Measurements from ENCODE around the gene SYN1. TPM values are rescaled to one million over a fixed set of nuclear protein-coding genes. Genes with fewer than 3 reads are reported as not detected.
"Not testable (repeated sequence)": the region's sequence is repeated elsewhere in the genome, so short reads cannot be mapped to it uniquely, and the experiment has no call there.

Gene SYN1
- under 1 TPM in 2 of 4 donors, not detected in 2; 0.22 to 0.36 TPM for total RNA-seq

DNA sequence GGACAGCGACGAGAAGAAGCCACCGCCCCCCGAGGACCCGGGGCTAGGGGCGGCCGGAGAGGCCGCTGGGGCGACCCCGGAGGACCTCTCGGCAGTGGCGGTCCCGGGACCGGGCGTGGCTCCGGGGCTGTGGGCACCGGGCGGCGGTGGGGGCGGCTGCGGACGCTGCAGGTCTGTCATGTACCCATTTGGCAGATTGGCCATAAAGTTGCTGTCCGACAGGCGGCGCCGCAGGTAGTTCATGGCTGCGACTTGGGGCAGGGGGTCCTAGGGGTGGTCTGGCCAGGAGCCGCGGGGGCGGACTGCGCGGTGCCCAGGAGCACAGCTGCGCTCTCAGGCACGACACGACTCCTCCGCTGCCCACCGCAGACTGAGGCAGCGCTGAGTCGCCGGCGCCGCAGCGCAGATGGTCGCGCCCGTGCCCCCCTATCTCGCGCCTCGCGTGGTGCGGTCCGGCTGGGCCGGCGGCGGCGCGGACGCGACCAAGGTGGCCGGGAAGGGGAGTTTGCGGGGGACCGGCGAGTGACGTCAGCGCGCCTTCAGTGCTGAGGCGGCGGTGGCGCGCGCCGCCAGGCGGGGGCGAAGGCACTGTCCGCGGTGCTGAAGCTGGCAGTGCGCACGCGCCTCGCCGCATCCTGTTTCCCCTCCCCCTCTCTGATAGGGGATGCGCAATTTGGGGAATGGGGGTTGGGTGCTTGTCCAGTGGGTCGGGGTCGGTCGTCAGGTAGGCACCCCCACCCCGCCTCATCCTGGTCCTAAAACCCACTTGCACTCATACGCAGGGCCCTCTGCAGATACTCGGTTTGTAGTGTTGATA is at the start of gene SYN1:
Gene SYN1, minus strand, starts transcription at position 372 of the 817 bp plus-strand sequence. Its CDS starts 129 bp downstream, at position 243.
- no peak for TF ChIP-seq POLR2A (IDR thresholded peaks at IDR 0.05)
- TF ChIP-seq, protein P1, sequence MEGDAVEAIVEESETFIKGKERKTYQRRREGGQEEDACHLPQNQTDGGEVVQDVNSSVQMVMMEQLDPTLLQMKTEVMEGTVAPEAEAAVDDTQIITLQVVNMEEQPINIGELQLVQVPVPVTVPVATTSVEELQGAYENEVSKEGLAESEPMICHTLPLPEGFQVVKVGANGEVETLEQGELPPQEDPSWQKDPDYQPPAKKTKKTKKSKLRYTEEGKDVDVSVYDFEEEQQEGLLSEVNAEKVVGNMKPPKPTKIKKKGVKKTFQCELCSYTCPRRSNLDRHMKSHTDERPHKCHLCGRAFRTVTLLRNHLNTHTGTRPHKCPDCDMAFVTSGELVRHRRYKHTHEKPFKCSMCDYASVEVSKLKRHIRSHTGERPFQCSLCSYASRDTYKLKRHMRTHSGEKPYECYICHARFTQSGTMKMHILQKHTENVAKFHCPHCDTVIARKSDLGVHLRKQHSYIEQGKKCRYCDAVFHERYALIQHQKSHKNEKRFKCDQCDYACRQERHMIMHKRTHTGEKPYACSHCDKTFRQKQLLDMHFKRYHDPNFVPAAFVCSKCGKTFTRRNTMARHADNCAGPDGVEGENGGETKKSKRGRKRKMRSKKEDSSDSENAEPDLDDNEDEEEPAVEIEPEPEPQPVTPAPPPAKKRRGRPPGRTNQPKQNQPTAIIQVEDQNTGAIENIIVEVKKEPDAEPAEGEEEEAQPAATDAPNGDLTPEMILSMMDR (IDR thresholded peaks at IDR 0.05 in 4 of 5, conservative IDR thresholded peaks at IDR 0.05 in 1 of 5), result peak in 4 of 5 experiments; percentile 15 to 29 (median 25)
- DNase-seq (peak; percentile 32 to 52), ATAC-seq (peak; percentile 39 to 55)
- Histone ChIP-seq H3K27me3 (peaks cover 0 to 11% (median 10%) of the 10 kb centered on the region in 3 donors), H3K9me3 (no peaks in the 10 kb centered on the region), H3K4me1 (no peaks in the 10 kb centered on the region), H3K27ac (no peak within 1 kb of the TSS), H3K4me3 (peak within 1 kb of the TSS in 3 of 4 donors; percentile 24 to 33 (median 28)), H3K36me3 (no peaks in the 10 kb centered on the region)
- in situ Hi-C loops (cut with MboI; ENCODE audit: low sequenced_read_pairs in 4 of 4), result no loop called here
- intact Hi-C loops (cut with DNase I; ENCODE audit: low total_unique reads), result no loop called here

DNA sequence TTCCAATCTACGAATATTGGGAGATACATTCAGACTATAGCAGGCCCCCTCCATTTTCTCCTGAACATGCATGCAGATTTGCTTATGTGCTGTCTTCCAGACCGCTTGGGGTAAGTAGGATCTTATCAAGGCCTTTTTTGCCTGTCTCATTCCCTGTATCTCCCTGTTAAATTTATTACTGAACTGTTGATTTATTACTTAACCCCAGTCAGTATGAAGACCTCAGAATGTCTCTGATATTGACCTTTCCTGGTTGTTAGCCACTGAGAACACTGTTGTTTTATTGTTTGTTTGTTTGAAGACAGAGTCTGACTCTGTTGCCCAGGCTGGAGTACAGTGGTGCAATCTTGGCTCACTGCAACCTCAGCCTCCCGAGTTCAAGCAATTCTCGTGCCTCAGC is 46.1 kb upstream of the SYN1 start:
- H3K4me3 ChIP-seq; DNase-seq; intact Hi-C loops (cut with DNase I; ENCODE audit: low total_unique reads); H3K27ac ChIP-seq; H3K9me3 ChIP-seq; H3K36me3 ChIP-seq; H3K27me3 ChIP-seq; ATAC-seq; H3K4me1 ChIP-seq: not testable (repeated sequence)
- in situ Hi-C loops (cut with MboI; ENCODE audit: low sequenced_read_pairs in 4 of 4), result loop anchor here in 1 of 4 donors (25.0 kb wide), 1 partner anchor 172 kb away; the partner anchor contains the start of gene ZNF81

DNA sequence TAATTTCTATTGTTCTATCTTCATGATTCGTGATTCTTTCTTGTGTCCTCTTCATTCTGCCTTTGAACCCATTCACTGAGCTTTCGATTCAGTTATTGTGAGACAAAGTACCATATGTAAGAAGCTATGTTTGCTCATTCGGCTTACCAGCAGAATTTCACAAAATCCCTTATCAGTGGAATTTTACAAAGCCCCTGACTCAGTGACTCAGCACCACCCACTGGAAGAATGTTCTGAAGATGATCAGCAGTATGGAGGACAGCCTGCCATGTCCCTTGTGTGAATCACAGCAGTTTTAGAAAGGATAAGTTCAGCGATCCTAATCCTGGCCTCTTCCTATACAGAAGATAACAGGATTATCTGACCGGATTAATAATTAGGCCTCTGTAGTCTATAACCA is 45.1 kb upstream of the SYN1 start:
- no peak for TF ChIP-seq POLR2A (IDR thresholded peaks at IDR 0.05)
- TF ChIP-seq, protein P1 (IDR thresholded peaks at IDR 0.05 in 4 of 5, conservative IDR thresholded peaks at IDR 0.05 in 1 of 5), result no peak
- in situ Hi-C loops (cut with MboI; ENCODE audit: low sequenced_read_pairs in 4 of 4) (loop anchor here in 1 of 4 donors (25.0 kb wide), 1 partner anchor 173 kb away; the partner anchor contains the start of gene ZNF81), intact Hi-C loops (cut with DNase I; ENCODE audit: low total_unique reads) (no loop called here)
- H3K27me3 ChIP-seq, result no peaks in the 10 kb centered on the region
- no peak overlapping the region for H3K27ac ChIP-seq
- no peaks in the 10 kb centered on the region for H3K36me3 ChIP-seq
- ATAC-seq (no peak), DNase-seq (no peak)
- no peaks in the 10 kb centered on the region for H3K9me3 ChIP-seq
- H3K4me1 ChIP-seq, result no peaks in the 10 kb centered on the region
- no peak overlapping the region for H3K4me3 ChIP-seq

DNA sequence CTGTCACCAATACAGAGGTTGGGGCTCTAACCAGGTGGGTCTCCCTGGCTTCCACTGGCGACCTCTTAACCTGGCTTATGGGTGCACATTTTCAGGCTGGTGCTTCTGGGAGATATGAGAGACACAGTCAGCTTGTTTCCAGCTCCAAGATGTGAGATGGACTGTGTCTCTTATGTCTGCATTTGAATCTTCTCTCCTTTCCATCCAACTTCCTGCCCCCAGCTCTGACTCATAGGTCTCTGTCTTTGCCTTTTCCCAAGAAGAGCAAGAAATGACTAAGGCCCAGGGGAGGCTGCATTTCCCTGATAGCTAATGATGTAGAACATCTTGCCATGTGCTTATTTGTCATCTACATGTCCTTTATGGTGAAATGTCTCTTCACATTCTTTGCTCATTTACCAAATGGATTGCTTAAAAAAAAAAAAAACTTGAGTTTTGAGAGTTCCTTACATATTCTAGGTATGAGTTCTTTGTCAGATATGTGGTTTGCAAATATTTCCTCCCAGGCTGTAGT is 42.5 kb upstream of the SYN1 start:
- no peak for TF ChIP-seq POLR2A (IDR thresholded peaks at IDR 0.05)
- TF ChIP-seq, protein P1 (IDR thresholded peaks at IDR 0.05 in 4 of 5, conservative IDR thresholded peaks at IDR 0.05 in 1 of 5), result no peak
- H3K27me3 ChIP-seq, result no peaks in the 10 kb centered on the region
- intact Hi-C loops (cut with DNase I; ENCODE audit: low total_unique reads), result no loop called here

DNA sequence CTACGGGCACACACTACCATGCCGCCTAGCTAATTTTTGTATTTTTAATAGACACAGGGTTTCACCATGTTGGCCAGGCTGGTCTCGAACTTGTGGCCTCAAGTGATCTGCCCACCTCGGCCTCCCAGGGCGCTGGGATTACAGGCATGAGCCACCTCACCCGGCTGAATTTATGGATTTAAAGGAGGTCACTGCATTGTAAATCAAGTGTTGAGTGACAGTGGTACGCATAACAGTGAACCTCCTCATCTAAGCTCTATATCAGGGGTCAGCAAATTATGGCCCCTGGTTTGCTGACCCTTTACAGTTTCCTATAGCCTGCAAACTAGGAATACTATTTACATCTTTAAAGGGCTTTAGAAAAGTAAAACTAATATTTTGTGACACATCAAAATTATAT is 41.9 kb upstream of the SYN1 start:
- intact Hi-C loops (cut with DNase I; ENCODE audit: low total_unique reads), result no loop called here
- ATAC-seq (no peak), DNase-seq (no peak)
- in situ Hi-C loops (cut with MboI; ENCODE audit: low sequenced_read_pairs in 4 of 4), result loop anchor here in 1 of 4 donors (25.0 kb wide), 1 partner anchor 176 kb away; the partner anchor contains the start of gene ZNF81
- no peak overlapping the region for H3K4me3 ChIP-seq
- TF ChIP-seq, protein P1 (IDR thresholded peaks at IDR 0.05 in 4 of 5, conservative IDR thresholded peaks at IDR 0.05 in 1 of 5), result no peak
- no peak for TF ChIP-seq POLR2A (IDR thresholded peaks at IDR 0.05)
- H3K36me3 ChIP-seq, result peaks cover 0 to 11% of the 10 kb centered on the region in 2 donors
- no peaks in the 10 kb centered on the region for H3K9me3 ChIP-seq
- no peak overlapping the region for H3K27ac ChIP-seq
- no peaks in the 10 kb centered on the region for H3K27me3 ChIP-seq
- no peaks in the 10 kb centered on the region for H3K4me1 ChIP-seq

More for the DNA sequence above, 42.5 kb upstream of the SYN1 start:
- no peak for ATAC-seq
- DNase-seq, result peak in 1 of 2 donors; percentile 20
- no peak overlapping the region for H3K4me3 ChIP-seq
- no peak overlapping the region for H3K27ac ChIP-seq
- no peaks in the 10 kb centered on the region for H3K9me3 ChIP-seq
- H3K4me1 ChIP-seq, result no peaks in the 10 kb centered on the region
- H3K36me3 ChIP-seq, result peaks cover 0 to 4% of the 10 kb centered on the region in 2 donors
- in situ Hi-C loops (cut with MboI; ENCODE audit: low sequenced_read_pairs in 4 of 4), result loop anchor here in 1 of 4 donors (25.0 kb wide), 1 partner anchor 175 kb away; the partner anchor contains the start of gene ZNF81
